ENCODE measurements around the gene ANKRD39.

Gene ANKRD39

DNA sequence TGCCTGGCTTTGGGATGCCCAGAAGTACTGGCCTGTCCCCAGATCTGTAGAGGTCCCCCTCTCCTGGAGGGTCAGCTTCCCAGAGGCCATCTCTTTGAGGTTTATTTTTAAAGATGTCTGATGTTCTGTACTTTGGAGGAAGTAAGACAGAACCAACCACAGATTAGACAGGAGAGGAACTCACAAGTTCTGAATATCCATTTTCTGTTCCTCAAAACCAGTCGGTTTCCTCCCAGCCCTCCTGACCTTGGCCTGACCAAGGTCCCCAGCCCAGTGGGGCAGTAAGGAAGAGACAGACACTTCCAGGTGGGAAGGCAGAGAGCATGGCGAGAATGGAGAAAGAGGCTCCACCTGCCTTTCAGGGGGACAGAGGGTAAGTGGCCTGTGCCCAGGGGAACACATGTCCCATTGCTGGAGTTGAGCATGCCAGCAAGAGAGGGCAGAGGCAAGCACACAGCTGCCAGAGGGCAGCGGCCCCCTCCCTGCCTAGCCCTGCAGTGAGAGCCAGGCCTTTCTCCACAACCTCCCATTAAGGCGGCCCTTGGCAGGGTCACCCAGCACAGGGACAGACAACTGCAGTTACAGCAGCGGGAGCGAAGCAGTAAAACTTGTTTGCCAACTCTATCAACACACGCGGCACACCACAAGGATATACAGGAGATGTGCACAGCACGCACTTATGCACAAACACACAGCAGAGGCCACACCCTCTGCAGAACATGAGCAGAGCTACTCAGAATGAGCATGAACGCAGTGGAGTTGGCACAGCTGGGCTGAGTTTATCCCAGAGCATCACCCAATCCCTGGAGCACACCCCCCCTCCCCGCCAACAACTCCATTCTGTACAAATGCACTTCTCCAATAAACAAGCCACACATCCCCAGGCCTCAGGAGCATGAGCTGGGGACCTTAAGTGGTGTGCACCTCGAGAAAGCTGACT, 30.5 kb upstream of the ANKRD39 start:
- DNase-seq: peak in 45 of 58 donors; percentile 6 to 85 (median 59)

GRCh38 chr2:96887493-96888012, 29.7 kb upstream of the ANKRD39 start:
- peak in 44 of 58 donors; percentile 25 to 77 (median 52) for DNase-seq

DNA sequence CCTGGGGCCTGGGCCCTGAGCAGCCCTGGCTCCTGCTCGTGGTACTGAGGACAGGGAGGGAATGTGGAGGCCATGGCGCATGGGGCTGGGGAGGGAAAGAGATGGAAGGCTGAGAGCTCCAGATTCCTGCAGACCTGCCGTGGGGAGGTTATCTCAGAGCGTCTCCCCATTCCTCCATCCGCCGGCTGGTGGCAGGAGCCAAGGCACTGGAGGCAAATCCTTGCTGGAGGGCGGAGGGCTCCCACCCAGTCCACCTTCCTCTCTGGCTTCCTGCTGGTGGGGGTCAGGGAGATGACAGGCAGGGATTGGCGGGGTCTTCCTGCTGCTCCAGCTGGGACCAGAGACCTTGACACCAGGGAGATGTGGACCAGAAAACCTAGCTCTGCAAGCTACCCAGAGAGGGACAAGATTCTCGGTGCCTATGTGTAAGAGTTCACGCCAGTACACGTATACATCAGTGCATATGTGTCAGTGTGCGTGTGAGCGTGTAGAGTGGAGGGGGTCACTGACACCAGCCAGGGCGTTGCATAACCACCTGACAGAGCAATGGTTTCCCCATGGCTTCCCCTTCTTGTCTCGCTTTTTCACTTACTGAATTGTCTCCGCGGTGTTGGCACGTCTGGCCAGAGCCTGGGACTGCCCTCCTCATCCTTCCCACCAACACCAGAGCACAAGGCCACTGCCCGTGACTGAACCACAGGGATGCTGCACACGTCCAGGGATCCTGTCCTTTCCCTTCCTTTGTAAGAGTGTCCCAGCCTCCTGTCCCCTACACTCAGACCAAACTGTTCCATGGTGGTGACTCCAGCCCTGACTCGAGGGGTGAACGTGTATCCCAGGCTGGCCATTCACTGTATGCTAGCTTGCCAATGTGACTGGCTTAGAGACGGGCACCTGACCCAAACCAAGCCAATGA, 27.9 kb upstream of the ANKRD39 start:
- no peak for DNase-seq

- DNase-seq: no peak
These were observed 26.7 kb upstream of the ANKRD39 start for GRCh38 chr2:96884299-96885094.

DNA sequence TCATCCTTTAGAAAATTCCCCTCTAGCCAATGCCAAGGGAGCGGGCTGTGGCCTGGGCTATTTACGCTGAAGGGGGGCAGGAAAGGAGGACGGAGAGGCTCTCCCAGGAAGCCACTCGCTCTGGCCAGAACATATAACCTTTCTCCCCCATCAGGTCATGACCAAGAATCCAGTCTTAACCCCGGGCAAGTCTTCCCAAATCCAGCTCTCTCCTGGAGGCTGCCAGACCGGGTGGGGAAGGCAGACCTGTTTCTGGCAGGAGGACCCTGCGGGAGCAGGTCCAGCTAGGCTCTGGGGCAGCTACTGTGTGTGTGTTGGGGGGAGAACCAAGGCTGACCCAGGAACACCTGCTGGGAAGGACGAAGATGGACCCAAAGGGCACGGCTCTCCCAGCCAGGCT, 25.5 kb upstream of the ANKRD39 start:
- DNase-seq: no peak

DNA sequence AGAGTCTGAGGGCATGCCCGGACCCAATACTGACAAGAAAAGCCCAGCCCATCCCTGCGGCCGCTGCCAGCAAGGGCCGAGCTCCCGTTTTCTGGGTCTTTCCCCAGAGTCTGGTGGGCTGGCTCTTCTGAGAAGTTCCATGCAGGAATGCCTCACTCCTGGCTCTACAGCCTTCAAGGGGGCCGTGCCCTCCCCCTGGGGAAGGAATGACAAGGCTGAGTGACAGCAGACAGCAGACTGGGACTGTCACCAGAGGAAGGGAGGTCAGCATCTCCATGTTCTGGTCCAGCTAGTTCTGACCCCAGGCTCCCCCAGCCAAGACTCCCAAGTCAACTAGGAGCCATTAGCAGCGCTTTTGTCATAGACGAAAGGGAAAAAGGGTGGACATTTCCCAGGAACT, 25.1 kb upstream of the ANKRD39 start:
- no peak for DNase-seq

- DNase-seq: no peak
These were observed 24.4 kb upstream of the ANKRD39 start for GRCh38 chr2:96882230-96882629.

DNA sequence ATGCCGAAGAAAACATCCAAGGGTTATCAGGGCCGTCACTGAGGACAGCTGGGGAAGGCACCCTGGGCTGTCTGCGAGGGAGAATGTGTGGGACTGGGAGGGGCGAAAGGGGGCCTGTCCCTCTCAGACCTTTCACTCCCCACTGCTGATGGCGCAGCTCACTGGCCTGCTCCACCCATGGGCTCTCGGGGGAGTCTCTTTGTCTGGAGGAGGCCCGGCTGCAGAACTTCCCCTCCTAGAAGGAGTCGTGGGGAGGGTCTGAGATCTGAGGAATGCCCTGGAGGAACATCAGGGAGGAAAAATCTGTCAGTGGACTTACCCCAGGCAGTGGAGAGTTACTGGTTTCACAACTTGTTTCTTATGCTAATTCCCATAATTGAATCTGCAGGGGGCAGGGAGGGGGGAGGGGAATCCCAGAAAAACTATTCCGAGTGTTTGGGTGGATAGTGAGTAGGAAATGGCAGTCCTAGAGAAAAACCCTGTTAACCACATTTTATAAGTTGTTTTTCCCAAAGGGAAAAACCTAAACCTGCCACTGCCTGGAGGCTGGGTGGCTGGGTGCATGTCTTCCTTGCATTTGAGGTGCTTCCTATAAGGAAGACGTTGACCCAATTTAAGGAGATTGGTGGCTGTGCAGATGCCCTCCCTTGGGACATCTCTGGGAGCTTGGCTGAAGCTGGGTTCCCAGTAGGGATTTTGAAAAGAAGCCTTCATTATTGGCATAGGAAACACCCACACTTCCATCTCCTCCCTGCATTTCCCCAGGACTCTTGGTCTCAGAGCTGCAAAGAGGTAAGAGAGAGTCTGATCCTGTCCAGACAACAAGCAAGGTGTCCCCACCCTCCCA, 23.8 kb upstream of the ANKRD39 start:
- DNase-seq: no peak

DNA sequence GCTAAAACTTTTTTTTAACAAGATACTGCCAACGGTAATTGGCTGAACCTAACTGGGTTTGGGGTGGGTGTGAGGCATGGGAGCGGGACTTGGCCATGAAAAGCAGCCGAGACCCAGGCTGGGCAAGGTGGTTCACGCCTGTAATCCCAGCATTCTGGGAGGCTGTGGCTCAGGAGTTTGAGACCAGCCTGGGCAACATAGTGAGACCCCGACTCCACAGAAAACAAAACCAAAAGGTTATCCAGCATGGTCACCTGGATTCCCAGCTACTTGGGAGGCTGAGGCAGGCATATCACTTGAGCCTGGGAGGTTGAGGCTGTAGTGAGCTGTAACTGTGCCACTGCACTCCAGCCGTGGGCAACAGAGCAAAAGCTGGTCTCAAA, 23.1 kb upstream of the ANKRD39 start:
- no peak for DNase-seq

- DNase-seq: no peak
These were observed 21.8 kb upstream of the ANKRD39 start for GRCh38 chr2:96879545-96880040.

DNA sequence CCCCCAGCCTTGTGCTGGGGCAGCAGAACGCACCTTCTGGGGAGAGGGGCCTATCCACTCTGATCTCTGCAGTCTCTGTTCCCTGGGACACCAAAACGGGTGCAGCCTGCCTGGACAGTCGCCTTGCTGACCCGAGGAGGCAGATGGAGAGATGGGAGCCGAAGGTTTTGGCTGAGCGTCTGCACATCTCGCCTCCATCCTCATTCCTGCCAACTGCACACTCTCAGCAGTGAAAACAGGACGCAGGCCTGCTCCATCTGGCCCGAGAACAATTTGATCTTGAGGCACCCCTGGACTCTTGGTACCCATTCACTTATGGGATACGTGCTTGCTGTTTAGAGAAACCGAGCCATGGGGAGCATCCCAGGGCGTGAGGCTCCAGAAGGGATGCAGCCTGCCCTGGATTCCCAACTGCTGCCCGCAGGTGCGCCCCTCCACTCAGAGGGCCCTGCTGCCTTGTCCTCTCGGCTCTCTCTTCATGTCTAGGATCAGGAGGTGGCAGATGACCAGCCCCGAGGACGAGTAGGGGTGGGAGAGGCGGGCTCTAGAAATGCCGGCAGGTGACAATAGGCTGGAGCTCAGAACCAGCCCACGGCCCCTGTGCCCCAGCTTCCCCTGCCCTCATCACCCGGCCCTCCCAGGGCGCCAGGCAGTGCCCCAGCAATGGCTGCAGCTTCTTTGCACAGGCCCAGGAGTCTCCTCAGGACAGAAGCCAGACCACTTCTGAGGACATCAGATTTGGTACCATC, 21.2 kb upstream of the ANKRD39 start:
- no peak for DNase-seq

GRCh38 chr2:96878171-96878570, 20.4 kb upstream of the ANKRD39 start:
- DNase-seq: no peak

DNA sequence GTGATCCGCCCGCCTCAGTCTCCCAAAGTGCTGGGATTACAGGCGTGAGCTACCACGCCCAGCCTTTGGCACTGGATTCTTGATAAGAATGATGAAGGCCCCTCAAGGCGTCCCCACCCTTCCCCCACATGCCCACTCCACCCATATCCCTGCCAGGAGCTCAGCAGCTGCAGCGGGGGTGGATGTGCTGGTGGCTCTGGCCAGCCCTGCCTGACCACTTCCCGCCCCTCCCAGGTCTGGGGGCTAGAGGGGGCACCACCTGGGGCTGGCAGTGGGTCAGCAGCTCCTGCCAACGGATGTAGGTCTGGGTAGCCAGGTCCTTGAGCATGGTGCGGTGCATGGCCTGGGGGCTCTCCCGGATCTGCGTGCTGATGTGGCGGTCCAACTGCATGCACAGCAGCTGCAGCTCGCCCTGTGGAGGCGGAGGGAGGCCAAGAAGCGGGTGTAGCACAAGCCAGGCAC, 19.8 kb upstream of the ANKRD39 start:
- no peak for DNase-seq

DNA sequence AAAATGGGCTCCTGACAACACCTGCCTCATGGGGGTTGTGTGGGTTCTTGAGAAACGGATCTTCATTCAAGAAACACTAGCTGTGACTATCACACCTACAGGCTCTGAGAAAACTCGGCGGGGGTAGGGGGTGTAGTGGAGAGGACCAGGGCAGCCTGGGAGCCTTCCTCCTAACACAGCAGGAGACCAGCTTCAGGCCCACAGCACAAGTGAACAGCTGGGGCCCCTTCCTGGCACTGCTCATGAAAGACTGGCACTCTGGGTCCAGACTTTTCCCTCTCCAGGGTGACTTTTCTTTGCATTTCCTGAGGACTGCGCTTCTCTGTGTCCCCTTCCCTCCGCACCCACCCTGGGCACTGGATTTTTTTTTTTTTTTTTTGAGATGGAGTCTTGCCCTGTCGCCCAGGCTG, 19.2 kb upstream of the ANKRD39 start:
- DNase-seq: no peak

DNA sequence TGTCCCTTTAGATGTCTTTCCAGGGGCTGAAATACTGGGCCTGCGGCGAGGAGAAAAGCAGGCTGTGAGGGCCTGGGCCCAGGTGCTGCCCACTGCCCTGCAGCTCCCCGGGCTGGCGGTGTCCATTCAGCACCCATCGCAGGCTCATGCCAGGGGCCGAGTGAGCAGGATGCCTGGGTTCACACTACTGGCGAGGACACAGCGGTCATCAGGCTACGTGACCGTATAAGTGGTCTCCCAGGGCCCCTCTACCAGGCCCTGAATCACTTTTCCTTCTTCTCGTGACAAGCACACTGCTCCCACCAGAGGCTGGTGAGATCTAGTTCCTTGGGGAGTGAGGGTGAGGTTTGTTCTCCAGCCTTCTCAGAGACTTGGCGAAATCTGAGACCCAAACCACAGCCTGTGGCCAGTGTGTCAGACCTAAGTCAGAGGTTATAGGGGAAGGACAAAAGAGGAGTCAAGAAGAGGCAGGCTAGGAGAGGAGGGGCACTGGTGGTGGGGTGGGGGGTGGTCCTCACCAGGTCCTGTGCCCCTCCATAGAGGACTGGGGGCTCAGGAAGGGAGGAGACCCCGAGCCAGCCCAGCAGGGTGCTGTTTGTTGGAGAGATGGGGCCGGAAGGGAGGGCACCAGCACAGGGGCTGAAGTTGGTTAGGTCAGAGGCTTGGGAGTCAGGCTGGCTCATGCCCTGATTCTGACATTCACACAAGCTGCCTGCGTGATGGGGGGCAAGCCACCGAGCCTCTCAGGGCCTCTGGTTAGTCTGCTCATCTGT, 18.6 kb upstream of the ANKRD39 start:
- no peak for DNase-seq

- DNase-seq: peak in 6 of 58 donors; percentile 22 to 53 (median 38)
These were observed 17.9 kb upstream of the ANKRD39 start for GRCh38 chr2:96875498-96876268.

DNA sequence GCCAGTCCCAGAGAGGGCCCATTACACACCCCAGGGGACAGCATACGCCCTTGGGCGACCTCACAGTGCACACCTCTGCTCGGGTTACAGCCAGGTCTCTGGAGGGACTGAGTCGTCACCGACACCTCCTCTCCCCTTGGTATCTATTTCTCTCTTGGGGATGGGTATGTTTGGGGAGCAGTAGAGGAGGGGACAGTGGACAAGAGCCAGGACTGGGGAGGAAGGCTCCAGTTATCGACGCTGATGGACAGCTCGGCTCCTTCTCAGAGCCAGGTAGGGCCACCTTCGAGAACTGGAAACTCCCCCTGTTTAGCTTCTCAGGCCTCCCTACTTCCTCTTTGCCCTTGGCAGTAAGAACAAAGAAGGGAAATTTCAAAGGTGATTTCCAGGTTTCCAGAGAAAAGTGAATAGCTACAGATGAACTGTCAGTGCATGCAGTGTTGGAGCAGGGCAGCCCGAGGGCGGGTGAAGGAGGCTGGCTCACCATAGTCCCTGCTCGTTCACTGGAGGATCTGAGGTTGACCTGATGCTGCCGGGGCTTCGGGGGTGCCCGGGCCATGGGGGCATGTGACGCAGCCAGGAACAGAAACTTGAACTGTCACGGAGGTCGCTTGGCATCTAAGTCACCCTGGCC, 16.5 kb upstream of the ANKRD39 start:
- no peak for DNase-seq
